Measurements from ENCODE around the gene DUSP21.
A peak's percentile ranks its signal among the peaks of the same experiment; 100 is the strongest.
"Not testable (repeated sequence)": the region's sequence is repeated elsewhere in the genome, so short reads cannot be mapped to it uniquely, and the experiment has no call there.

The DUSP21 gene

GRCh38 chrX:44843753-44844152 lies at the start of gene DUSP21:
TSS of gene DUSP21 (plus strand) at chrX:44844021. CDS start at chrX:44844133, 112 bp downstream.
- DNase-seq (ENCODE audit: low read depth in 1 of 2, low spot score in 1 of 2) = no peak

- no peak for DNase-seq (ENCODE audit: low read depth in 1 of 2, low spot score in 1 of 2)
Observed at GRCh38 chrX:44795945-44796450, 47.8 kb upstream of the DUSP21 start.

GRCh38 chrX:44802613-44803012 lies 41.2 kb upstream of the DUSP21 start:
- DNase-seq (ENCODE audit: low read depth in 1 of 2, low spot score in 1 of 2) = no peak

- no peak for DNase-seq (ENCODE audit: low read depth in 1 of 2, low spot score in 1 of 2)
Observed at GRCh38 chrX:44815681-44816080, 28.1 kb upstream of the DUSP21 start.

- no peak for DNase-seq (ENCODE audit: low read depth in 1 of 2, low spot score in 1 of 2)
Observed at GRCh38 chrX:44816367-44816766, 27.5 kb upstream of the DUSP21 start.

- no peak for DNase-seq (ENCODE audit: low read depth in 1 of 2, low spot score in 1 of 2)
Observed at GRCh38 chrX:44817029-44817428, 26.8 kb upstream of the DUSP21 start.

- no peak for DNase-seq (ENCODE audit: low read depth in 1 of 2, low spot score in 1 of 2)
Observed at GRCh38 chrX:44822601-44823000, 21.2 kb upstream of the DUSP21 start.

GRCh38 chrX:44823193-44823592 lies 20.6 kb upstream of the DUSP21 start:
- DNase-seq (ENCODE audit: low read depth in 1 of 2, low spot score in 1 of 2) = not testable (repeated sequence)

GRCh38 chrX:44828008-44828605 lies 15.7 kb upstream of the DUSP21 start:
- DNase-seq (ENCODE audit: low read depth in 1 of 2, low spot score in 1 of 2) = no peak

- no peak for DNase-seq (ENCODE audit: low read depth in 1 of 2, low spot score in 1 of 2)
Observed at GRCh38 chrX:44829832-44830231, 14.0 kb upstream of the DUSP21 start.

- DNase-seq (ENCODE audit: low read depth in 1 of 2, low spot score in 1 of 2) = no peak
Observed at GRCh38 chrX:44842550-44843317, 1.1 kb upstream of the DUSP21 start.

- DNase-seq (ENCODE audit: low read depth in 1 of 2, low spot score in 1 of 2) = no peak
Observed at GRCh38 chrX:44843318-44843702, 511 bp upstream of the DUSP21 start.

- DNase-seq (ENCODE audit: low read depth in 1 of 2, low spot score in 1 of 2) = no peak
Observed at GRCh38 chrX:44844204-44844603, 383 bp downstream of the DUSP21 start.

- not testable (repeated sequence) for DNase-seq (ENCODE audit: low read depth in 1 of 2, low spot score in 1 of 2)
Observed at GRCh38 chrX:44850891-44851290, 7.1 kb downstream of the DUSP21 start.

- DNase-seq (ENCODE audit: low read depth in 1 of 2, low spot score in 1 of 2) = no peak
Observed at GRCh38 chrX:44871114-44871645, 27.4 kb downstream of the DUSP21 start.

GRCh38 chrX:44871931-44872820 lies 28.4 kb downstream of the DUSP21 start:
- peak; percentile 3 to 7 for DNase-seq (ENCODE audit: low read depth in 1 of 2, low spot score in 1 of 2)

- DNase-seq (ENCODE audit: low read depth in 1 of 2, low spot score in 1 of 2) = peak; percentile 89
Observed at GRCh38 chrX:44872821-44873414, 29.1 kb downstream of the DUSP21 start, which contains the start of gene KDM6A. TSS of gene KDM6A (plus strand) at chrX:44873188. CDS start at chrX:44873552, 364 bp downstream.

GRCh38 chrX:44873415-44874276 lies 29.8 kb downstream of the DUSP21 start:
- DNase-seq (ENCODE audit: low read depth in 1 of 2, low spot score in 1 of 2) = peak; percentile 2 to 14

- DNase-seq (ENCODE audit: low read depth in 1 of 2, low spot score in 1 of 2) = peak in 1 of 2 donors; percentile 2
Observed at GRCh38 chrX:44874420-44875184, 30.8 kb downstream of the DUSP21 start.

Measured in stimulated activated CD4-positive, alpha-beta T cell treated with anti-CD3 and anti-CD28 coated beads, Interleukin-15, amount 100 ng/mL, for 1 hour (primary cell).